Lower leg skin (tissue), 4 donors: ENCODE results near the gene CTSO. TPM values are rescaled to one million over a fixed set of nuclear protein-coding genes. Genes with fewer than 3 reads are reported as not detected.

Experiments used
- DNase-seq, 2 donors: peaks; one replicate each; pipeline ENCODE4 v3.0.0-alpha.2; 2019; ENCODE audit warnings: low spot score in 2 of 2
- H3K4me3 ChIP-seq: fragments of 200-600 bp; sonication (generic); 2 replicates; pipeline ENCODE4 v1.5.1; 2017; ENCODE audit warnings: mild to moderate bottlenecking, low read depth; ENCODE audit not compliant: poor library complexity, severe bottlenecking
- CTCF ChIP-seq, 3 donors: fragments of 450-650 bp; IDR thresholded peaks; one replicate each; pipeline ENCODE4 v1.5.1; 2016; ENCODE audit warnings: antibody characterized with exemption in 3 of 3, mild to moderate bottlenecking in 3 of 3, moderate library complexity in 2 of 3
- POLR2A ChIP-seq, 2 donors: fragments of 450-650 bp; IDR thresholded peaks; one replicate each; pipeline ENCODE4 v1.6.1; 2016 to 2017; ENCODE audit warnings: antibody characterized with exemption in 2 of 2, mild to moderate bottlenecking in 1 of 2, moderate library complexity in 1 of 2
- WGBS, 2 donors: methylation state at CpG; one replicate each; pipeline ENCODE4 v1.1.5; 2018; 5-methylcytosine and 5-hydroxymethylcytosine counted together
- intact Hi-C: fragments of 100-400 bp; cut with DNase I; formaldehyde crosslinking; loops from one replicate; pipeline ENCODE4 v1.15.0; 2023; ENCODE audit warnings: low total_unique reads
- total RNA-seq, 4 donors: library from RNA; depleted of rRNA; stranded (reverse); fragments of >200 nt; gene quantifications; one replicate each; pipeline ENCODE4 v1.1.0, GENCODE V29; 2016

Gene CTSO
- total RNA-seq, 4 donors from 2014 or later: 5.1 to 13.0 (median 9.1) TPM

- 86 to 89% methylated on average over 3 of the region's 3 CpGs for WGBS, 2 donors
- H3K4me3 ChIP-seq: no peak overlapping the region
- no peak for TF ChIP-seq CTCF (IDR thresholded peaks at IDR 0.05)
- TF ChIP-seq POLR2A (IDR thresholded peaks at IDR 0.05): no peak
- no peak for DNase-seq
- intact Hi-C loops: no loop called here
Measured at GRCh38 chr4:155883895-155884294, 69.8 kb downstream of the CTSO start.

GRCh38 chr4:155881555-155881954, 72.1 kb downstream of the CTSO start:
- TF ChIP-seq CTCF (IDR thresholded peaks at IDR 0.05): no peak
- TF ChIP-seq POLR2A (IDR thresholded peaks at IDR 0.05): no peak
- H3K4me3 ChIP-seq: no peak overlapping the region
- no peak for DNase-seq
- WGBS, 2 donors: 51 to 63% methylated on average over 1 of the region's 1 CpG
- intact Hi-C loops: no loop called here

- H3K4me3 ChIP-seq: no peak overlapping the region
- intact Hi-C loops: no loop called here
- TF ChIP-seq POLR2A (IDR thresholded peaks at IDR 0.05) (no peak), CTCF (IDR thresholded peaks at IDR 0.05) (no peak)
- no peak for DNase-seq
Measured at GRCh38 chr4:155879767-155880166, 73.9 kb downstream of the CTSO start.

GRCh38 chr4:155878611-155879010, 75.1 kb downstream of the CTSO start:
- no peak for DNase-seq
- WGBS, 2 donors: 35 to 44% methylated on average over 2 of the region's 2 CpGs
- intact Hi-C loops: no loop called here

DNA sequence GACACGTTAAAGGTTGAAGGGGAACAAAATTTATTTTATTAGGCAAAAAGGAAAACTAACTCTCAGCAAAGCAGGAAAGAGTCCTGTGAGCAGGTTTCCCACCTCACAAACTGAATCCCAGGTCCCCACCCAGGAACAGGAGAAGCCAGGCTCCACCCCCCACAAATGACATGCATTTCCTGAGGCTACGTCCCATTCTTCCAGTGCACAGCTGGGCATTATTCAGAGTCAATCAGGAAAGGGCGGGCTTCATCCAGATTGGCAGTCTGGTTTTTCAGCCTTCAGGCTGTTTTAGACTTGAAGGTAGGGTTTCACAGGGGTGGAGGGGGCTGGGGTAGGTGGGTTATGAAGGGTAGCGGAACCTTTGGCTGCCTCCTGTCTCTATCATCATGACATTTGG, 75.7 kb downstream of the CTSO start:
- TF ChIP-seq POLR2A (IDR thresholded peaks at IDR 0.05) (no peak), CTCF (IDR thresholded peaks at IDR 0.05) (no peak)
- no peak for DNase-seq
- intact Hi-C loops: no loop called here
- no peak overlapping the region for H3K4me3 ChIP-seq
- WGBS, 2 donors: 86 to 93% methylated on average over 4 of the region's 4 CpGs

More at GRCh38 chr4:155878611-155879010, 75.1 kb downstream of the CTSO start:
- TF ChIP-seq CTCF (IDR thresholded peaks at IDR 0.05) (no peak), POLR2A (IDR thresholded peaks at IDR 0.05) (no peak)
- no peak overlapping the region for H3K4me3 ChIP-seq

DNA sequence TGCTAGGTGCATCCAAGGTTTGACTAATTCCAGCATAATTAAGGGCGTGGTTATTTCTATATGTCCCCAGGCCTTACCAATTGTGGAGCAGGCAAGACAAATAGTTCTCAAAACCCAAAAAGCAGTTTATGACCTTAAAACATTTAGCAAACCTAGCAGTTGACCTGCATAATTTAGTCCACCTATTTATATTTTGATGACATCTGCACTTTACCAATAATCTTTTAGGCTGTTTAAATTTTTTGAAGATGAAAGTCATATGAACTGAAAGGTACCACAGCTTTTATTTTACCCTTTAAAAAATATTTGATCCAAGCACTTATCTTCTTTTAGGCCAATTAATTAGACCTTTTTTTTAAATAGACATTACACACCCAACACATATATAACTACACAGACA, 77.8 kb downstream of the CTSO start:
- no peak for TF ChIP-seq CTCF (IDR thresholded peaks at IDR 0.05)
- no peak for TF ChIP-seq POLR2A (IDR thresholded peaks at IDR 0.05)
- 71 to 78% methylated on average over 1 of the region's 1 CpG for WGBS, 2 donors
- no peak overlapping the region for H3K4me3 ChIP-seq
- intact Hi-C loops: no loop called here
- DNase-seq: no peak
